ENCODE measurements around the gene COL5A1.

COL5A1 gene

DNA sequence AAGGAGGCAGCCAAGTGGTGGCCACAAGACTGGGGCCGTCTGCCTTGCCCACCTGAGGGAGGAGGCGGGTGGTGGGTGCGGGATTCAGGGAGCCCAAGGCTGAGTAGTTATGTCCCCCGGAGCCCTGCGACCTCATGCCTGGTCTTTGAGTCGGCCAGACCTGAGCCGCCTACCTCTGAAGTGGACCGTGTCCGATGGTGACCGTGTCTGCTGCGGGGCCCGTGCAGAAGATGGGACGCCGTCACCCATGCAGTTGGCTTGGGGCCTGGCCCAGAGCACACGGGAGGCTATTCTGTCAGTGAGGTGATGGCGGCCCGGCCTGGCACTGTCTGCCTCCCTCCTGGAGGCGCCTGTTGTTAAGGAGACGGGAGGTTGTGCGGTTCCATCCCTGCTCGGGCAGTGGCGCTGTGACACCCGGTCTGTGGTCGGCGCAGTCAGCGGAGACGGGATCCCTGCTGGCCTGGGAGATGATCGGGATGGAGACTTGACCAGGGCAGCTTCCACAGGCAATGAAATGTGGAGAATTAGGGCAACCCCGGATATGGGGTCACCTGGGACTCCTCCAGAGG lies 176.5 kb downstream of the COL5A1 start:
- H3K4me3 ChIP-seq (replicated peaks; ENCODE audit: insufficient read depth, low read length) = no peak overlapping the region
- DNase-seq (ENCODE audit: low read depth in 1 of 2, low spot score in 1 of 2) = no peak
- H3K27me3 ChIP-seq (ENCODE audit: insufficient read depth, poor library complexity, severe bottlenecking) = no peaks in the 10 kb centered on the region
- TF ChIP-seq REST (IDR thresholded peaks at IDR 0.05; ENCODE audit: insufficient replicate concordance, low read depth) (no peak), POLR2AphosphoS5 (IDR thresholded peaks at IDR 0.05; ENCODE audit: low read depth) (no peak), GABPA (IDR thresholded peaks at IDR 0.05; ENCODE audit: low read depth) (no peak), SPI1 (IDR thresholded peaks at IDR 0.05; ENCODE audit: borderline replicate concordance, low read depth) (no peak)
- TF ChIP-seq, protein P1, sequence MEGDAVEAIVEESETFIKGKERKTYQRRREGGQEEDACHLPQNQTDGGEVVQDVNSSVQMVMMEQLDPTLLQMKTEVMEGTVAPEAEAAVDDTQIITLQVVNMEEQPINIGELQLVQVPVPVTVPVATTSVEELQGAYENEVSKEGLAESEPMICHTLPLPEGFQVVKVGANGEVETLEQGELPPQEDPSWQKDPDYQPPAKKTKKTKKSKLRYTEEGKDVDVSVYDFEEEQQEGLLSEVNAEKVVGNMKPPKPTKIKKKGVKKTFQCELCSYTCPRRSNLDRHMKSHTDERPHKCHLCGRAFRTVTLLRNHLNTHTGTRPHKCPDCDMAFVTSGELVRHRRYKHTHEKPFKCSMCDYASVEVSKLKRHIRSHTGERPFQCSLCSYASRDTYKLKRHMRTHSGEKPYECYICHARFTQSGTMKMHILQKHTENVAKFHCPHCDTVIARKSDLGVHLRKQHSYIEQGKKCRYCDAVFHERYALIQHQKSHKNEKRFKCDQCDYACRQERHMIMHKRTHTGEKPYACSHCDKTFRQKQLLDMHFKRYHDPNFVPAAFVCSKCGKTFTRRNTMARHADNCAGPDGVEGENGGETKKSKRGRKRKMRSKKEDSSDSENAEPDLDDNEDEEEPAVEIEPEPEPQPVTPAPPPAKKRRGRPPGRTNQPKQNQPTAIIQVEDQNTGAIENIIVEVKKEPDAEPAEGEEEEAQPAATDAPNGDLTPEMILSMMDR (IDR thresholded peaks at IDR 0.05; ENCODE audit: insufficient read depth, low read length) = no peak
- no peak overlapping the region for H3K27ac ChIP-seq (replicated peaks)

GRCh38 chr9:134818591-134818990 lies 177.0 kb downstream of the COL5A1 start:
- no peak for DNase-seq (ENCODE audit: low read depth in 1 of 2, low spot score in 1 of 2)
- TF ChIP-seq POLR2AphosphoS5 (IDR thresholded peaks at IDR 0.05; ENCODE audit: low read depth) (no peak), REST (IDR thresholded peaks at IDR 0.05; ENCODE audit: insufficient replicate concordance, low read depth) (no peak), GABPA (IDR thresholded peaks at IDR 0.05; ENCODE audit: low read depth) (no peak), SPI1 (IDR thresholded peaks at IDR 0.05; ENCODE audit: borderline replicate concordance, low read depth) (no peak)
- TF ChIP-seq, protein P1 (IDR thresholded peaks at IDR 0.05; ENCODE audit: insufficient read depth, low read length) = no peak
- no peaks in the 10 kb centered on the region for H3K27me3 ChIP-seq (ENCODE audit: insufficient read depth, poor library complexity, severe bottlenecking)
- H3K4me3 ChIP-seq (replicated peaks; ENCODE audit: insufficient read depth, low read length) = no peak overlapping the region
- no peak overlapping the region for H3K27ac ChIP-seq (replicated peaks)

- Histone ChIP-seq H3K27me3 (ENCODE audit: insufficient read depth, poor library complexity, severe bottlenecking) (no peaks in the 10 kb centered on the region), H3K4me3 (replicated peaks; ENCODE audit: insufficient read depth, low read length) (no peak overlapping the region), H3K27ac (replicated peaks) (no peak overlapping the region)
- no peak for DNase-seq (ENCODE audit: low read depth in 1 of 2, low spot score in 1 of 2)
- TF ChIP-seq, protein P1 (IDR thresholded peaks at IDR 0.05; ENCODE audit: insufficient read depth, low read length) = no peak
- TF ChIP-seq SPI1 (IDR thresholded peaks at IDR 0.05; ENCODE audit: borderline replicate concordance, low read depth) (no peak), GABPA (IDR thresholded peaks at IDR 0.05; ENCODE audit: low read depth) (no peak), POLR2AphosphoS5 (IDR thresholded peaks at IDR 0.05; ENCODE audit: low read depth) (no peak), REST (IDR thresholded peaks at IDR 0.05; ENCODE audit: insufficient replicate concordance, low read depth) (no peak)
Measured at GRCh38 chr9:134820901-134821300, 179.3 kb downstream of the COL5A1 start.

All from HL-60 (cell line).